Chondrocyte (in vitro differentiated cells): Measurements from ENCODE around the gene TNFAIP1. TPM values are rescaled to one million over a fixed set of nuclear protein-coding genes. Genes with fewer than 3 reads are reported as not detected.

ENCODE experiments used
- DNase-seq: peaks from one replicate; pipeline ENCODE4 v3.0.0; 2021; ENCODE audit warnings: mixed read lengths, low spot score
- H3K27ac Mint-ChIP-seq: one replicate; pipeline ENCODE4 v1.8.0; 2021; ENCODE audit warnings: mild to moderate bottlenecking, moderate library complexity, mixed read lengths; ENCODE audit not compliant: unreplicated experiment
- H3K27me3 Mint-ChIP-seq: 2 replicates; pipeline ENCODE4 v1.8.0; 2021; ENCODE audit warnings: low read depth, mixed read lengths
- H3K36me3 Mint-ChIP-seq: 2 replicates; pipeline ENCODE4 v1.8.0; 2021; ENCODE audit warnings: low read depth, mixed read lengths
- H3K4me1 Mint-ChIP-seq: 2 replicates; pipeline ENCODE4 v1.8.0; 2021; ENCODE audit warnings: low read depth, mild to moderate bottlenecking, mixed read lengths
- H3K4me3 Mint-ChIP-seq: one replicate; pipeline ENCODE4 v1.8.0; 2021; ENCODE audit warnings: mild to moderate bottlenecking, moderate library complexity, mixed read lengths; ENCODE audit not compliant: unreplicated experiment
- H3K9me3 Mint-ChIP-seq: 2 replicates; pipeline ENCODE4 v1.8.0; 2021; ENCODE audit warnings: low read depth, mixed read lengths
- CTCF ChIP-seq: fragments of 200-600 bp; sonication (generic); IDR thresholded peaks from 2 replicates; pipeline ENCODE4 v1.5.0; 2021; ENCODE audit warnings: antibody characterized with exemption, mild to moderate bottlenecking, moderate library complexity
- total RNA-seq: library from RNA; stranded (reverse); gene quantifications from 3 replicates; pipeline ENCODE4 v1.2.1, GENCODE V29; 2021

TNFAIP1 gene
- total RNA-seq, 1 donor from 2014 or later: 79.5 TPM

DNA sequence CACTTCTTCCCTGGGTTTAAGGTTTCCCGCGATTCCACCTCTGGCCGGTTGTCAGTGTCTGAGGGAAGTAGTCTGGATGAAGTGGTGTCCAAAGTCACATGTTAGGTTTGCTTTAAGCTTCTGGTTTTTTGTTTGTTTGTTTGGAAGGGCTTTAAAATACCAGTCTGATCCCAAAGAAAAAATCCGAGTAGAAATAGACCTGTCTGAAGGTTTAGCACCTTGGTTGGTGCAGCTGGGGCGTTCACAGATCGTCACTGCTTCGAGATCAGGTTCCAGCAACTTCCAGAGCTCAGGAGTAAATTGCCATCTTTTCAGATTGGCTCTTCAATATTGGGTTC is 16.0 kb upstream of the TNFAIP1 start:
- DNase-seq: no peak
- Mint-ChIP-seq H3K4me1 (peaks cover 25% of the 10 kb centered on the region), H3K4me3 (peak overlapping the region; percentile 92), H3K27ac (peak overlapping the region; percentile 87), H3K27me3 (no peaks in the 10 kb centered on the region), H3K9me3 (no peaks in the 10 kb centered on the region), H3K36me3 (no peaks in the 10 kb centered on the region)
- TF ChIP-seq CTCF: no peak

DNA sequence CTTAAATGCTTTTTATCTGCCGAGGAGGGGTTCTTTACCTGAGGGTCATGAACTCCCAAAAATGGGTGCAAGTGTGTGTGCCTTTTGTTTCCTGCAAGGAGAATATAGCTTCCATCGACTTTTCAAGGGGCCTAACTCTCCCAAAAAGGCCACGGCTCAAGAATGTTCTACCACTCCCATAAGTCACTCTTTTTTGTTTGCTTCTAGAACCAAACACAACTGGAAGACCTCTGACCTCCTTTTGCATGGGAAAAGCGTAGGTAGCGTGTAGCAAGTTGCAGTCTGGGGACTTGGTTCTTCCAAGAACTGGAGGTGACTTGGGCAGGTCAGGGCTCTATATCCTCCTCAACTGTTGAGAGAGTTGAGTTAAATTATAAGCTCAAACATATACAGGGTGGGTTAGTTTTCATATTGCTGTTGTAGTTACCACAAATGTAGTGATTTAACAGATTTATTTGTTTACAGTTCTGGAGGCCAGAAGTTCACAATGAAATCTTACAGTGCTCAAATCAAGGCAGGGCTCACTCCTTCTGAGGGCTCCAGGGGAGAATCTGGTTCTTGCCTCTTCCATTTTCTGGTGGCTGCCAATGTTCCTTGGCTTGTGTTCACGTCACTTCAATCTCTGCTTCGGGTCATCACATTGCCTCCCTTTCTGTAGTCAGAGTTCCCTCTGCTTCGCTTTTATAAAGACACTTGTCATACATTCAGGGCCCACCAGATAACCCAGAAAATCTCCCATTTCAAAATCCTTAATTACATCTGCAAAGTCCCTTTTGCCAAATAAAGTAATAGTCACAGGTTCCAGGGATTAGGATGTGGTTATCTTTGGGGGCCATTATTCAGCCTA is 15.1 kb upstream of the TNFAIP1 start:
- peak overlapping the region; percentile 13 for H3K27ac Mint-ChIP-seq
- peaks cover 25% of the 10 kb centered on the region for H3K4me1 Mint-ChIP-seq
- no peaks in the 10 kb centered on the region for H3K36me3 Mint-ChIP-seq
- DNase-seq: no peak
- no peak for TF ChIP-seq CTCF
- H3K27me3 Mint-ChIP-seq: no peaks in the 10 kb centered on the region
- no peaks in the 10 kb centered on the region for H3K9me3 Mint-ChIP-seq
- peak overlapping the region; percentile 92 for H3K4me3 Mint-ChIP-seq

DNA sequence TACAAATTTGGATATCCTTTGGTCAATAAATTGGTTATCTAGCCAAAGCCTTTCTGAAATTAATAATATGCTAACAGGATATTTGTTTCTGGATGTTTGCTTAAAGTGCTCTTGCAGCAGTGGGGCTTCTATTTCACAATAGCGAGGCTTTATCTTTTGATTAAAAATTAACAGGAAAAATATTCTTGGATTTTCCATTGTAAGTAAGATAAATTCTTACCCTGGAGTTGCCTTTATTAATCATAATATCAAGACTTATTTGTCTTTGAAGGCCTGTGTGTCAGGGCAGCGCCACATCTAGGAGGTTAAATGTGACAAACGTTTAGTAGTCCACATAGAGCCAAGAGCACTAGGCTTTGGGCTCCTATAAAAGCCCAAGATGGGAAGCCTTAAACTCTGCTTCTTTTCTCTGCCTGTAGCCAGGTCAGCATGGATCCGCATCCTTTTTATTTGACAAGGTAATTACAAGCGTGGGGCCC is 11.3 kb upstream of the TNFAIP1 start:
- H3K9me3 Mint-ChIP-seq: no peaks in the 10 kb centered on the region
- H3K27me3 Mint-ChIP-seq: no peaks in the 10 kb centered on the region
- no peak overlapping the region for H3K4me3 Mint-ChIP-seq
- peaks cover 27% of the 10 kb centered on the region for H3K4me1 Mint-ChIP-seq
- TF ChIP-seq CTCF: no peak
- H3K36me3 Mint-ChIP-seq: peaks cover 5% of the 10 kb centered on the region
- H3K27ac Mint-ChIP-seq: no peak overlapping the region
- DNase-seq: no peak

DNA sequence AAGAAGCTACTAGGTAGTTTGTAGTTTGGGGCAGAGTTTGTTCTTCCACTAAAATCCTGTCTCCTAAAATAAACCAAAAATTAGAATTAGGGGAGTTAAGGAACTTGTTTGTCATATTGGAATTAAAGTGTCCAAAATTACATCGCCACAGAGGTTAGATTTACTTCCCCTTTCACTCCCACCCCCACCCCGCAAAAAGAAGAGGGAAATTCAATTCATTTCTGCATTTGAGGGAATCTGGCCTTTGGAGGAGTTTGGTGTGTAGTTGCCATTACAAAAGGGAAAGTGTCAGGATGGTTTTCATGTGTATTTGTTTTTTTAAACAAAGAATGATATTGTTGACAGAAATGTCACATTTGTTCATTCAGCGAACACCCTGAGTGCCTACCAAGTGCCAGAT is 10.8 kb upstream of the TNFAIP1 start:
- Mint-ChIP-seq H3K4me1 (peaks cover 22% of the 10 kb centered on the region), H3K36me3 (peaks cover 5% of the 10 kb centered on the region), H3K9me3 (no peaks in the 10 kb centered on the region), H3K4me3 (no peak overlapping the region), H3K27ac (no peak overlapping the region), H3K27me3 (no peaks in the 10 kb centered on the region)
- DNase-seq: no peak
- no peak for TF ChIP-seq CTCF

DNA sequence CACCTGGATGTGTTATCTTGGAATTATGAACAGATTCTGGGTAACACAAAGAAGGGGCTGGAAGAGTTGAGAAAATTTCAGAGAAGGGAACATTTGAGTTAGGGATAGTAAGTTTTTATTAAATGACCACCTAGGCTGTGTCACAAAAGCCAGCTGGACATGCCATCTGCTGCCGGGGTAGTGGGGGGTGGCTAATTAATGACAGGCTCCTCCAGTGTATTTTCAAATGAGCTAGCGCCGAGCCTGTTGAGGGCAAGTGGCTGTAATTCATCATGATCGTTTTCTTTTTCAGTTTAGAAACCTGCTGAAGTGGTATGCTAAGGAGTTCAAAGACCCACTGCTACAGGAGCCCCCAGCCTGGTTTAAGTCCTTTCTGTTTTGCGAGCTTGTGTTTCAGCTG is 10.3 kb upstream of the TNFAIP1 start:
- Mint-ChIP-seq H3K9me3 (no peaks in the 10 kb centered on the region), H3K27ac (no peak overlapping the region), H3K27me3 (no peaks in the 10 kb centered on the region), H3K4me3 (no peak overlapping the region), H3K4me1 (peaks cover 18% of the 10 kb centered on the region), H3K36me3 (peaks cover 5% of the 10 kb centered on the region)
- DNase-seq: no peak
- no peak for TF ChIP-seq CTCF
